Endodermal cell (in vitro differentiated cells): Measurements from ENCODE around the gene RAB14. TPM values are rescaled to one million over a fixed set of nuclear protein-coding genes. Genes with fewer than 3 reads are reported as not detected.

ENCODE experiments used
- DNase-seq: peaks from one replicate; pipeline ENCODE4 v3.0.0-alpha.2; 2017
- H3K27ac ChIP-seq: 2 replicates; pipeline ENCODE4 v1.5.1; 2013; ENCODE audit warnings: mild to moderate bottlenecking, low read depth, low read length, moderate library complexity
- H3K27me3 ChIP-seq: 2 replicates; pipeline ENCODE4 v1.6.1; 2013; ENCODE audit warnings: mild to moderate bottlenecking, low read length, moderate library complexity; ENCODE audit not compliant: insufficient read depth, control insufficient read depth, poor library complexity, severe bottlenecking
- H3K36me3 ChIP-seq: 2 replicates; pipeline ENCODE4 v1.7.0; 2013; ENCODE audit warnings: mild to moderate bottlenecking, low read length, moderate library complexity; ENCODE audit not compliant: control insufficient read depth, insufficient read depth
- H3K4me1 ChIP-seq: one replicate; pipeline ENCODE4 v1.7.0; 2013; ENCODE audit warnings: low read length; ENCODE audit not compliant: control insufficient read depth, insufficient read depth
- H3K4me3 ChIP-seq: 2 replicates; pipeline ENCODE4 v1.5.1; 2013; ENCODE audit warnings: mild to moderate bottlenecking, low read length, moderate library complexity
- H3K9ac ChIP-seq: 2 replicates; pipeline ENCODE4 v1.6.1; 2013; ENCODE audit warnings: mild to moderate bottlenecking, low read length, moderate library complexity; ENCODE audit not compliant: poor library complexity, severe bottlenecking; ENCODE audit errors: extremely low read depth
- H3K9me3 ChIP-seq: 2 replicates; pipeline ENCODE4 v1.6.1; 2013; ENCODE audit warnings: mild to moderate bottlenecking, low read length, moderate library complexity; ENCODE audit not compliant: control insufficient read depth
- H3K27ac Mint-ChIP-seq: 2 replicates; pipeline ENCODE4 v1.8.0; 2020; ENCODE audit warnings: mixed read lengths
- H3K27me3 Mint-ChIP-seq: 2 replicates; pipeline ENCODE4 v1.8.0; 2021; ENCODE audit warnings: mild to moderate bottlenecking, mixed read lengths; ENCODE audit not compliant: insufficient read depth
- H3K36me3 Mint-ChIP-seq: 2 replicates; pipeline ENCODE4 v1.8.0; 2020; ENCODE audit warnings: low read depth, mixed read lengths
- H3K4me1 Mint-ChIP-seq: 2 replicates; pipeline ENCODE4 v1.8.0; 2020; ENCODE audit warnings: mixed read lengths
- H3K4me3 Mint-ChIP-seq: 2 replicates; pipeline ENCODE4 v1.8.0; 2020; ENCODE audit warnings: mild to moderate bottlenecking, moderate library complexity, mixed read lengths
- H3K9me3 Mint-ChIP-seq: 2 replicates; pipeline ENCODE4 v1.8.0; 2020; ENCODE audit warnings: mild to moderate bottlenecking, mixed read lengths
- CTCF ChIP-seq: fragments of 200-600 bp; sonication (generic); conservative IDR thresholded peaks from 2 replicates; pipeline ENCODE4 v1.5.0; 2021; ENCODE audit warnings: antibody characterized with exemption, mild to moderate bottlenecking
- WGBS, 2 experiments: methylation state at CpG; one replicate each; pipeline versions ENCODE4 v1.1.5 to v1.1.7; 2013; ENCODE audit warnings: missing lambda C conversion rate in 2 of 2, mixed read lengths in 1 of 2; ENCODE audit not compliant: insufficient coverage in 1 of 2, insufficient read length in 1 of 2; 5-methylcytosine and 5-hydroxymethylcytosine counted together
- total RNA-seq, 2 donors: library from RNA; stranded (reverse); fragmentation: NEBNext Ultra II Directional in 1 of 2; extraction: Animal tissue kit (Norgen Biotek cat#: 25700) in 1 of 2; gene quantifications; 2 replicates in 1 of 2; 3 replicates in 1 of 2; pipeline ENCODE4 v1.2.1, GENCODE V29; 2021

The RAB14 gene
- total RNA-seq, 2 donors from 2014 or later, result 35.9 to 40.7 TPM

DNA sequence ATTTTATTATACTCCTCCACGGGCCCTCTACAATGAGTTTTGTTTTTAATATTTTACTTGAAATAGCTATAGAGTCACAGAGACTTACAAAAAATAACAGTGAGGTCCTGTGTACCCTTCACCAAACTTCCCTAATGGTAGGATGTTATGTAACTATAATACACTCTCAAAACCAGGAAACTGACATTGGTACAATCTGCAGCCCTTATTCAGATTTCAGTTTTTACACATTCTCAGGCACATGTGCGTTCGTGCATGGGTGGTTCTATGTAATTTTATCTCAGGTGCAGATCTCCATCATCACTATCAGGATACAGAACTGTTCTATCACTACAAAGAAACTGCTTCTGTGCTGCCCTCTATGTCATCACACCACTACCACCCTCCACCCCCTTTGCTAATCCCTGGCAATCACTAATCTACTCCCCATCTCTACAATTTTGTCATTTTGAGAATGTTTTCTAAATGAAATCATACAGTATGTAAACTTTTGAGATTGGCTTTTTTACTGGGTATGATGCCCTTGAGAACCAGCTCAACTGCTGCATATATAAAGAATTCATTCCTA is 16.4 kb downstream of the RAB14 start:
- no peaks in the 10 kb centered on the region for H3K9me3 Mint-ChIP-seq
- peaks cover 24% of the 10 kb centered on the region for H3K36me3 Mint-ChIP-seq
- WGBS, 2 experiments, result 94 to 98% methylated on average over 2 to 3 of the region's 3 CpGs

GRCh38 chr9:121184463-121184862 is 17.2 kb downstream of the RAB14 start:
- no peaks in the 10 kb centered on the region for H3K9me3 Mint-ChIP-seq
- no peak overlapping the region for H3K27ac Mint-ChIP-seq

More for the DNA sequence above, 16.4 kb downstream of the RAB14 start:
- Mint-ChIP-seq H3K4me3 (no peak overlapping the region), H3K4me1 (peaks cover 26% of the 10 kb centered on the region), H3K27ac (no peak overlapping the region), H3K27me3 (no peaks in the 10 kb centered on the region)
- DNase-seq, result no peak
- H3K4me3 ChIP-seq, result no peak overlapping the region
- H3K36me3 ChIP-seq, result peaks cover 53% of the 10 kb centered on the region
- no peak overlapping the region for H3K9ac ChIP-seq
- no peaks in the 10 kb centered on the region for H3K9me3 ChIP-seq
- no peak overlapping the region for H3K27ac ChIP-seq
- H3K27me3 ChIP-seq, result no peaks in the 10 kb centered on the region
- no peaks in the 10 kb centered on the region for H3K4me1 ChIP-seq
- TF ChIP-seq CTCF, result no peak

GRCh38 chr9:121183666-121184423 is 17.8 kb downstream of the RAB14 start:
- Histone ChIP-seq H3K4me3 (no peak overlapping the region), H3K27me3 (no peaks in the 10 kb centered on the region), H3K36me3 (peaks cover 63% of the 10 kb centered on the region), H3K27ac (no peak overlapping the region), H3K9ac (no peak overlapping the region), H3K9me3 (no peaks in the 10 kb centered on the region), H3K4me1 (no peaks in the 10 kb centered on the region)
- DNase-seq, result no peak
- Mint-ChIP-seq H3K36me3 (peaks cover 29% of the 10 kb centered on the region), H3K27me3 (no peaks in the 10 kb centered on the region), H3K4me3 (no peak overlapping the region), H3K4me1 (peaks cover 30% of the 10 kb centered on the region), H3K27ac (no peak overlapping the region), H3K9me3 (no peaks in the 10 kb centered on the region)
- TF ChIP-seq CTCF, result no peak
- 98 to 100% methylated on average over 1 to 2 of the region's 3 CpGs for WGBS, 2 experiments

More at GRCh38 chr9:121184463-121184862, 17.2 kb downstream of the RAB14 start:
- no peak for TF ChIP-seq CTCF
- no peaks in the 10 kb centered on the region for H3K9me3 ChIP-seq
- no peaks in the 10 kb centered on the region for H3K4me1 ChIP-seq
- peaks cover 29% of the 10 kb centered on the region for H3K36me3 Mint-ChIP-seq
- DNase-seq, result no peak
- H3K9ac ChIP-seq, result no peak overlapping the region
- no peaks in the 10 kb centered on the region for H3K27me3 Mint-ChIP-seq
- H3K27me3 ChIP-seq, result no peaks in the 10 kb centered on the region
- no peak overlapping the region for H3K4me3 Mint-ChIP-seq
- H3K27ac ChIP-seq, result no peak overlapping the region
- peaks cover 61% of the 10 kb centered on the region for H3K36me3 ChIP-seq
- no peak overlapping the region for H3K4me3 ChIP-seq
- H3K4me1 Mint-ChIP-seq, result peaks cover 30% of the 10 kb centered on the region
